K562 (cell line): ENCODE results near the gene EVI5. TPM values are rescaled to one million over a fixed set of nuclear protein-coding genes. Genes with fewer than 3 reads are reported as not detected.

Experiments used
- ARID3A ChIP-seq: IDR thresholded peaks from 2 replicates; pipeline ENCODE4 v1.6.1; 2012; ENCODE audit warnings: low read depth, low read length, improper control_type of control experiment, borderline replicate concordance
- BHLHE40 ChIP-seq: IDR thresholded peaks from 2 replicates; pipeline ENCODE4 v1.6.1; 2011; ENCODE audit warnings: low read length, improper control_type of control experiment
- C11orf30 ChIP-seq: fragments of 450-650 bp; IDR thresholded peaks from 2 replicates; pipeline ENCODE4 v1.6.1; 2016; ENCODE audit warnings: low read depth, mild to moderate bottlenecking
- CBX3 ChIP-seq, 2 experiments: IDR thresholded peaks; 1 replicate in 1 of 2; 2 replicates in 1 of 2; pipeline ENCODE4 v1.6.1; 2012; ENCODE audit warnings: inconsistent platforms in 2 of 2, low read length in 2 of 2, borderline replicate concordance in 1 of 2, control low read depth in 1 of 2
- CHD4 ChIP-seq: fragments of 200-600 bp; sonication (generic); IDR thresholded peaks from 3 replicates; pipeline ENCODE4 v1.6.1; 2012; ENCODE audit warnings: low read depth, mild to moderate bottlenecking, mixed read lengths, low read length, inconsistent platforms; ENCODE audit not compliant: insufficient read depth, insufficient replicate concordance, poor library complexity, severe bottlenecking
- CSDE1 ChIP-seq, 2 experiments: fragments of 450-650 bp; IDR thresholded peaks; 2 replicates each; pipeline ENCODE4 v1.6.1; 2016; ENCODE audit warnings: mild to moderate bottlenecking in 1 of 2
- GTF3C2 ChIP-seq: IDR thresholded peaks from 3 replicates; pipeline ENCODE4 v1.6.1; 2011; ENCODE audit warnings: borderline replicate concordance, mild to moderate bottlenecking, moderate library complexity; ENCODE audit not compliant: insufficient read length; ENCODE audit errors: extremely low read depth
- HCFC1 ChIP-seq: IDR thresholded peaks from 2 replicates; pipeline ENCODE4 v1.6.1; 2012; ENCODE audit warnings: low read depth, low read length, improper control_type of control experiment
- HOMEZ ChIP-seq: fragments of 250-450 bp; sonication (Bioruptor Pico); IDR thresholded peaks from 2 replicates; pipeline ENCODE4 v1.4.0; 2020; ENCODE audit warnings: mild to moderate bottlenecking, moderate library complexity
- IRF1 ChIP-seq: sonication (generic); formaldehyde crosslinking; IDR thresholded peaks from 2 replicates; pipeline ENCODE4 v1.8.0; 2022; ENCODE audit warnings: missing genetic modification reagents, mild to moderate bottlenecking, borderline replicate concordance
- KAT2B ChIP-seq: IDR thresholded peaks from one replicate; pipeline ENCODE4 v1.6.1; 2012; ENCODE audit warnings: low read depth, mild to moderate bottlenecking, control low read depth, inconsistent platforms, low read length, moderate library complexity
- MCM2 ChIP-seq: fragments of 450-650 bp; IDR thresholded peaks from 2 replicates; pipeline ENCODE4 v1.6.1; 2017; ENCODE audit warnings: low read depth, mild to moderate bottlenecking
- NCOA1 ChIP-seq: fragments of 450-650 bp; IDR thresholded peaks from 2 replicates; pipeline ENCODE4 v1.6.1; 2016; ENCODE audit warnings: low read depth
- PPARD ChIP-seq: fragments of 250-450 bp; sonication (Bioruptor Pico); IDR thresholded peaks from 2 replicates; pipeline ENCODE4 v1.8.0; 2022; ENCODE audit warnings: inconsistent platforms, mild to moderate bottlenecking, moderate library complexity
- PYGO2 ChIP-seq: fragments of 450-650 bp; IDR thresholded peaks from 2 replicates; pipeline ENCODE4 v1.6.1; 2016; ENCODE audit warnings: mild to moderate bottlenecking, missing genetic modification characterization, moderate library complexity, missing compliant biosample characterization
- RHOXF2B ChIP-seq: fragments of 250-450 bp; sonication (Bioruptor Pico); conservative IDR thresholded peaks from 2 replicates; pipeline ENCODE4 v1.5.1; 2021
- TAF15 ChIP-seq: fragments of 200-400 bp; formaldehyde crosslinking; IDR thresholded peaks from 2 replicates; pipeline ENCODE4 v1.6.1; 2017; ENCODE audit warnings: mild to moderate bottlenecking, low read depth, low read length, moderate library complexity
- UBTF ChIP-seq, 2 experiments: IDR thresholded peaks; 2 replicates each; pipeline ENCODE4 v1.6.1; 2012; ENCODE audit warnings: improper control_type of control experiment in 2 of 2, low read depth in 2 of 2, low read length in 2 of 2, borderline replicate concordance in 1 of 2
- ZNF717 ChIP-seq: fragments of 250-450 bp; sonication (Bioruptor Pico); IDR thresholded peaks from 2 replicates; pipeline ENCODE4 v1.5.0; 2021
- polyA plus RNA-seq, 8 experiments: library from polyadenylated mRNA; depleted of rRNA in 4 of 8; stranded (reverse) in 5 of 8; unstranded in 3 of 8; fragments of >200 nt; fragmentation: Nextera tagmentation in 2 of 8; fragmentation: Illumina TruSeq in 1 of 8; extraction: Ambion mirVana in 2 of 8; extraction: Trizol in 1 of 8; gene quantifications; 2 replicates each; pipeline versions ENCODE4 v1.2.1 to v1.2.3, GENCODE V29; 2011 to 2014; ENCODE audit warnings: inconsistent platforms in 1 of 8, missing spikeins in 1 of 8
- total RNA-seq, 7 experiments: library from RNA; depleted of rRNA in 6 of 7; stranded (reverse); fragments of >200 nt in 6 of 7; fragmentation: Illumina TruSeq in 2 of 7; extraction: Trizol in 2 of 7; gene quantifications; 2 replicates each; pipeline versions ENCODE4 v1.2.1 to v1.2.3, GENCODE V29; 2011 to 2021; ENCODE audit warnings: low replicate concordance in 1 of 7

The EVI5 gene
- total and polyA plus RNA-seq, 9 of the 15 experiments (the other 6 are each of a cell fraction or from before 2014, with no cell fraction given), result 1.7 to 50.1 (median 13.7) TPM

- TF ChIP-seq UBTF (IDR thresholded peaks at IDR 0.05; ENCODE audit: borderline replicate concordance in 1 of 2, low read depth in 2 of 2, low read length in 2 of 2) (no peak), GTF3C2 (no peak), RHOXF2B (CRISPR knock-in tag) (0 out of 2 replicates have a peak, but pooled peaks have one; percentile 16), CBX3 (IDR thresholded peaks at IDR 0.05; ENCODE audit: borderline replicate concordance in 1 of 2, low read length in 2 of 2) (peak in 1 of 2 experiments; percentile 86; a peak in 2 of 3 replicates), NCOA1 (peak; percentile 94), BHLHE40 (peak; percentile 89), IRF1 (no peak), HOMEZ (CRISPR knock-in tag) (no peak), ARID3A (peak; percentile 77; the same call in 1 of the 2 replicates), TAF15 (no peak), CHD4 (no peak), PYGO2 (tag) (peak; percentile 96), ZNF717 (CRISPR knock-in tag) (no peak), CSDE1 (IDR thresholded peaks at IDR 0.05) (peak in 1 of 2 experiments; percentile 38; a peak in 1 of 4 replicates), PPARD (no peak), C11orf30 (no peak), KAT2B (no peak), HCFC1 (no peak), MCM2 (no peak)
Observed at GRCh38 chr1:92544756-92545165, 240.1 kb downstream of the EVI5 start (continued).
